Activated CD4-positive, alpha-beta T cell treated with anti-CD3 and anti-CD28 coated beads, Interleukin-2, Interleukin-6, amounts not matched to agents 100 ng/mL and 50 ng/mL, durations not matched to agents 16 hours and 8 hours (primary cell): ENCODE measurements around the gene ACTL7B.
"Not testable (repeated sequence)": the region's sequence is repeated elsewhere in the genome, so short reads cannot be mapped to it uniquely, and the experiment has no call there.

Experiments used
- DNase-seq: peaks from one replicate; pipeline ENCODE4 v3.0.0-alpha.2; 2020

The ACTL7B gene

DNA sequence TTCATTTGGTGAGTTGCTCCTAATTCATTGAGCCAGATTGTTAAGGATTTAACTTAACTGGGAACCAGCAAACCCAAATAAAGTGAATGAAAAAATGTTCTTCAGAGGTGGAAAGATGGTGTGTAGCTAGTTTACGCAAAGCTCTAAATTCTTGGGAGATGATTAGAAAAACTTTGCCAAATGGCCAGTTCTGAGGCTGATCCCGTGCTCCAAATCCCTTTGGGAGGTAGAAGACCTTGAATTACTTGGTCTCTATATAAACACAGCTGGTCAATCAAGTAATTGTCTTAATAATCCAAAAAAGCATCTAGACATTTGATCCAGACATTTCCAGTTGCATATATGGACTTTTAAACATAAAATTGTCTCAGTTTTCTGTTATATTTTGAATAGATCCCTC lies 11.4 kb downstream of the ACTL7B start:
- DNase-seq, result no peak

DNA sequence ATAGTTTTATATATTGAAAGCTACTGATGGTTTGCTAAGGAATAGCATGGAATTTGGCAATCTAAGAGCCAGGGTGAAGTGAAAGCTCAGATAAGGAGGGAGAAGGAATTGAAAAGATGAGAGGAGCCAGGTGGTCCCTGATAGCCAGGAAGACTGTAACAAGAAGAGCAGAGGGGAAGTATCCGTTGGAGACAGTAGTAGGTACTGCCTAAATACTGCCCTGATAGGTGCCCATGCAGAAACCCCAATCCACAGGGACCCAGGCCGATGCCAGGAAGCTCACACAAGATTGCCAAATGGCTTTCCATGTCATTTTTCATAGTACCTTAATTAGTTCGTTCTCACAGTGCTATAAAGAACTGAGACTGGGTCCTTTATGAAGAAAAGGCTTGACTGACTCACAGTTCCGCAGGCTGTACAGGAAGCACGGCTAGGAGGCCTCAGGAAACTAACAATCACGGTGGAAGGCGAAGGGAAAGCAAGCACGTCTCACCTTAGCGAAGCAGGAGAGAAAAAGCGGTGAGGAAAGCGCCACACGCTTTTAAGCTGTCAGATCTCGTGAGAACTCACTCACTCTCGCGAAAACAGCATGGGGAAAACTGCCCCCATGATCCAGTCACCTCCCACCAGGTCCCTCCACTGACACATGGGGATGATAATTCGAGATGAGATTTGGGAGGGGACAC lies 13.0 kb downstream of the ACTL7B start:
- peak; percentile 24 for DNase-seq

DNA sequence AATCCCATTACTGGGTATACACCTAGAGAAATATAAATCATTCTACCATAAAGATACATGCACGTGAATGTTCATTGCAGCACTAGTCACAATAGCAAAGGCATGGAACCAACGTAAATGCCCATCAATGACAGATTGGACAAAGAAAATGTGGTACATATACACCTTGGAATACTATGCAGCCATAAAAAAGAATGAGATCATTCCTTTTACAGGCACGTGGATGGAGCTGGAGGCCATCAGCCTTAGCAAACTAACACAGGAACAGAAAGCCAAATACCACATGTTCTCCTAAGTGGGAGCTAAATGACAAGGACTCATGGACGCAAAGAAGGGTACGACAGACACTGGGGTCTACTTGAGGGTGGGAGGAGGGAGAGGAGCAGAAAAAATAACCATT lies 16.2 kb downstream of the ACTL7B start:
- not testable (repeated sequence) for DNase-seq

DNA sequence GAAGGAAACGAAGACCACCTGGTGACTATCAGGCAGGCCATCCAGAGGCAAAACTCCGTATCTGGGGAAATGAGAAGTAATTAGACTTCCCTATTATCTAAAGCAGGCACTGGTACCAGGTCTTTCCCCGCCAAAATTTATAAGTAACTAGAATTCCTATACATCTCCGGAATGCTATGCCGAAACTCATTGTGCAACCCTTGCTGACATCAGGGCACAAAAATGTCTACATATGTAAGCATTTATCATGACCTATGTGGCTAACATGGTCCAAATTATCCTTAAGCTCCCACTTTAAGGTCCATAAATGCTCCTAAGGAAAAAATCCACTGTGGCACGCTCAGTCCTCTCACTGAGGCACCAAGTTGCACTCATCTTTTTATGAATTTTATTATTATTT lies 17.8 kb downstream of the ACTL7B start:
- DNase-seq, result no peak

DNA sequence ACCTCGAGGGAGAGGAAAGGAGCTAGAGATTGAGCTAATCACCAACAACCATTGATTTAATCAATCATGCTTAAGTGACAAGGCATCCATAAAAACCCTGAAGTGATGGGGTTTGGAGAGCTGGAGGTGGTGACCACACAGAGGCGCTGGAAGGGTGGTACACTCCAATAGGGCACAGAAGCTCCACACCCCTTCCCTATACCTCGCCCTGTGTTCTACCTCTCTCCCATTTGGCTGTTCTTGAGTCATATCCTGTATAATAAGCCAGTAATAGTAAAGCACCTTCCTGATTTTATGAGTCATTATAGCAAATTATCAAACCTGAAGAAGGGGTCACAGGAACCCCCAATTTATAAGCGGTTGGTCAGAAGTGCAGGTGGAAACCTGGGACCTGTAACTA lies 18.3 kb downstream of the ACTL7B start:
- no peak for DNase-seq

DNA sequence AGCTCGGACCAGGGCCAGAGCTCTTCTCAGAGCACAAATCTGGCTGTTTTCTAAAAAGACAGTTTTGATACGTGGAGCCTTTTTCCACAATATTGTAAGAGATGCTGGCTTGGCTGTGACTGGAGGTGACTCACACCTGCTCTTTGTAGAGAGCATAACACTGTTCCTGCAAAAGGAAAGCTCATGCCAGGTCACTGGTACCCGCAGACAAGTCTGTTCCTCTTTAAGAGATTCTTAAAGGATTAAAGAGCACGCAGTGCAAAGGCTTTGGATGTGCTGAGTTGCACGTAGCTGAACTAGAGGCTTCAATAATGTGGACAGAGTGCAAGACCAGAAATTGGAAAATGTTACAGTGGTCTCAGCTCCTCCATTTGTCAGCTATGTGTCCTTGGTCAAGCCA lies 19.0 kb downstream of the ACTL7B start:
- no peak for DNase-seq

DNA sequence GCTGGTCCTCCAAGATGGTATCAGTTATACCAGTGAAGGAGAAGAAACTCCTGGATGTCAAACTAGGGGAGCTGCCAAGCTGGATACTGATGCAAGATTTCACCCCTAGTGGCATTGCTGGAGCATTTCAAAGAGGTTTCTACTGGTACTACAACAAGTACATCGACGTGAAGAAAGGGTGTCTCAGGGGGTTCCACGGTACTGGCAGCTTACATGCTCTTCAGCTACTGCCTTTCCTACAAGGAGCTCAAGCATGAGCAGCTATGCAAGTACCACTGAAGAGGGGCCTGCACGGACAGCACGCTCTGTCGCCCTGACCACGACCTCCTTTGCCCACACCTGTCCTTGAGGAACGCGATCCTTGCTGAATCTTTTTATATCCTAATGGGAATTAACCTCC lies 19.5 kb downstream of the ACTL7B start:
- DNase-seq, result no peak

DNA sequence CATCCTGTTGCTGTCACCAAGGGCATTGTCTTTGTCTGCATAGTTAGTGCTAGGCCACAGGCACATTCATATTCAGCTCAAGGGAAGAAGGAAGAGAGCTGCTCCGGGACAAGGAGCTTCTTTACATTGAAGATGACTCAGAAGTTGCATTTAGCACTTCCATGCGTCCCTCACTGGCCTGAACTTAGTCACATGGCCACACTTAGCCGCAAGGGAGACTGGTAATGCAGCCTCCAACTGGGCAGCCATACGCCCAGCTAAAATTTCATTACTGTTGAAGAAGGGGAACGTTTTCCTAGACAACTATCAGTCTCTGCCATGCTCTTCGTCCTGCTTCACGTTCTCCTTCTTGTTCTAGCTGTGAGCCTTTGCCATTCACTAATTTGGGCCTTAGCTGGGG lies 20.0 kb downstream of the ACTL7B start:
- DNase-seq, result no peak

DNA sequence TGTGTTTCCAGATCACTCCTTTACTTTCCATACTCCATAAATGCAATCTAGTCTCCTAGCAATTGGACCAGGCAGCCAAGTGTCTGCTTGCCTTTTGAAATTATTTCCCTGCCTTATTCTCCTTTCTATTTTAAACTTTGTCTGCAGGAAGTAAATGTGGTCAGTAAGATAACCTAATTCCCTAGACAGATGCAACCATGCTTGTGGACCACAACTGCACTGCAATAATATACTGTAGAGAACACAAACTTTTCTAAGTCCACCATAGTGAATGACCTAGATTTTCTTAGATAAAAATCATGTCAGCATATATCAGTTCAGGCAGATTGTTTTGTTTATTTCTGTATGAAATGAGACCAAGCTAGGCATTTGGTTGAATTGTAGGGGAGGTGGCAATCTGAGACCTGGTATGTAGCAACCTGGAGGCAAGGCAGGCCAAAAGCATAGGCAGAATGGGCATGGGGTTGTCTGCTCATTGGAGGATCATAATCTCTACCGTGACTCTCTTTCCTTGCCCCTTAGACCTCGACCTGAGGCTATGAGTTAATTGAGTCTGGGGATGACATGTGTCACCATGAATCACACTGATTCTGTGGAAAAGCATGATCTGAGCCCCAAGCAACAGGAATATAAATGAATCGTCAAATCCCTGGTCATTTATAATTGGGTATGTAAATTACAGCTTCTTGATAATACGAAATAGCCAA lies 20.7 kb downstream of the ACTL7B start:
- DNase-seq, result no peak

DNA sequence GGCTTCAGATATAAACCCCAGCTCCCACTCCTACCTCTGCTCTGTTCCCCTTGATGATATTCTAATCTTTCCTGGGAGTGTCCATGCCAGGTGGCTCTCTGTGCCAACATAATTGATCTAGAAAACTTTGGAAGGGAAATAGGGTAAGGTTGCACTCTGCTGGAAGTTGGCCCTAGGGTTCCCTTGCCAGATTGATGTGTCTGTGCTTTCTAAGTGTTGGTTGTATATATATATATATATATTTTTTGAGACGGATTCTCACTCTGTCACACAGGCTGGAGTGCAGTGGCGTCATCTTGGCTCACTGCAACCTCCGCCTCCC lies 23.6 kb downstream of the ACTL7B start:
- DNase-seq, result no peak

DNA sequence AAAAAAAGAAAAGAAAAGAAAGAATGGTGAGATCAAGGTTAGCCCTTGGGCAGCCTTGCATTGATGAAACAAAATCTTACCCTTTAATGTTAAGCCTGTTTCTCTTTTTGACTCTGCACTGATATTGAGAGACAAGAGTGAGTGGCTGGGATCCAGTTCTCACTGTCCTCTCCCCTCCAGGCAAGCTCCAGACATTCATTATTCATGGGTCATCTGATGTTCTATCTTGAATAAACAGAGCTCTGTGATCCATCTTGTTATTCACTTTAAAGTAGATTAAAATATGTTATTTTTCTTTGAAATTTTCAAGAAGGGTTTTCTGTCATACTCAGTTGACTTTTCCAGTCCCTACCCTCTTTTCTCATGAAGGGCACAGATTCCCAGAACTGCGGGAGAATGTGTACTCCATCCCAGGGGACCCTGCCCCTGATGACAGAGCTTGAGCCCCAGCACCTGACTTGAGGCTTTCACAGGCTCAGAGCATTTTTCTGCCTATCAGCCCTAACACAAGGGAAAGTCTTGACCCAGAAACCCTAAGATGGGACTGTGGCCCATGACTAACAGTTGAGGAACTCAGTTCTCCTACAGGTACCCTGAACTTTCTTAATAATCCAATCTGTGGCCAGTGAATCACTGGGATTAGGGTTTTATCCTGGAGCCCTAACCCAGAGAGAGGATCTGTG lies 24.1 kb downstream of the ACTL7B start:
- no peak for DNase-seq

DNA sequence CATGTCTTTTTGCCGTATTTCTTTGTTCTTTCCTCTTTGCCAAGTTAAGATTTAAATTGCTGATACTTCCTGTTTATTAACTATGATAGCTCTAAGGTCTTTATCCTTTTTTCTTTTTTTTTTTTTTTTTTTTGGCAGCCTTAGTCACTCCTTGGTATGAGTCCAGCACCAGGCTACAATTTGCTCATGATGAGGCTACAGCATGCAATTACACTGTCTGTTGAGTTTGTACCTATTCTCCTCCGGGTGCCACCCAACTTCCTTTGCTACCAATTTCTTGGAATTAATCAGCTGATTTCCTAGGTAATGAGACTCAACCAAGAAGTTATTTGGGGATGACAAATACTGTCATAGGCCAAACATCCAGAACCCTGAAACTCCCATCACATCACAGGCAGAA lies 25.5 kb downstream of the ACTL7B start:
- DNase-seq, result no peak

DNA sequence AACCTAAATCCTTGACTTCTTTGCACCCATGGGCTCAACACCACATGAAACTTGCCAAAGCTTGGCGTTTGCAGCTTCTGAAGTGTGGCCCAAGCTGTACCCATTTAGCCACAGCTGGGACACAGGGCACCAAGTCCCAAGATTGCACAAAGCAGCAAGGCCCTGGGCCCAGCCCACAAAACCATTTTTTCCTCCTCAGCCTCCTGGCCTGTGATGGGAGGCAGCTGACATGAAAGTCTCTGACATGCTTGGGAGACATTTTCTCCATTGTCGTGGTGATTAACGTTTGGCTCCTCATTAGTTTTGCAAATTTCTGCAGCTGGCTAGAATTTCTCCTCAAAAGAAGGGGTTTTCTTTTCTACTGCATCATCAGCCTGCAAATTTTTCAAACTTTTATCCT lies 32.0 kb downstream of the ACTL7B start:
- no peak for DNase-seq

DNA sequence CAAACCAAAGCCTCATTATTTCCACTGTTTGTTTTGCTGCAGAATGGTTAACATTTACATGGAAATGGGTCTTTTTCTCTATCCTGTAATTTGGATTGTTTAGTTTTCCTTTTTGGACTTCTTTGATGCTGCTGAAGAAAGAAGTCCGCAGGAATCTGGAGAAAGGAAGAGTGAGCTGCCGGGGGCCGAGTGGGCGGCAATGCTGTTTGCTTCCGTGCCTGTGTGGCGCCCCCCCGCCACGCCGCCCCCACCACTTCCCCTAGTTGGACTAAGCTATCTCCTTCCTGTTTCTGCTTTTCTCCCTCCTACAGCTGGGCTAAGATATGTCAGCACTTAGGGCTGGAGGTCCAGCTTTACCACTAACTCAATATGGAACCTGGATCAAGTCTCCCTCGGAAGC lies 39.7 kb downstream of the ACTL7B start:
- DNase-seq, result no peak

DNA sequence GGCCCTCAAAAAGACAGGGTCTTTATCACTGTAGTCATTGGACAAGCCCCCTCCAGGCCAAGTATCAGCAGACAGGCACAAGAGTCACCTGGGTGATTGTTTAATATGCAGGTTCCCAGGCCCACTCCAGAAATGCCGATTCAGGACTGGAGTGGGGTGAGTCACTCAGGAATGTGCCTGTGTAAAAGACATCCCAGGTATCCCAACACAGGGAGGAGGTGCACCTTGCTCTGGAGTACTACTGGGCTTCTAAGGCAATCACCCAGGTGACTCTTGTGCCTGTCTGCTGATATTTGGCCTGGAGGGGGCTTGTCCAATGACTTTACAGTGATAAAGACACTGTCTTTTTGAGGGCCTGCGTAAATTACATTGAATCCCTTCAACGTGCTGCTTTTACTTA lies 40.6 kb downstream of the ACTL7B start:
- no peak for DNase-seq

DNA sequence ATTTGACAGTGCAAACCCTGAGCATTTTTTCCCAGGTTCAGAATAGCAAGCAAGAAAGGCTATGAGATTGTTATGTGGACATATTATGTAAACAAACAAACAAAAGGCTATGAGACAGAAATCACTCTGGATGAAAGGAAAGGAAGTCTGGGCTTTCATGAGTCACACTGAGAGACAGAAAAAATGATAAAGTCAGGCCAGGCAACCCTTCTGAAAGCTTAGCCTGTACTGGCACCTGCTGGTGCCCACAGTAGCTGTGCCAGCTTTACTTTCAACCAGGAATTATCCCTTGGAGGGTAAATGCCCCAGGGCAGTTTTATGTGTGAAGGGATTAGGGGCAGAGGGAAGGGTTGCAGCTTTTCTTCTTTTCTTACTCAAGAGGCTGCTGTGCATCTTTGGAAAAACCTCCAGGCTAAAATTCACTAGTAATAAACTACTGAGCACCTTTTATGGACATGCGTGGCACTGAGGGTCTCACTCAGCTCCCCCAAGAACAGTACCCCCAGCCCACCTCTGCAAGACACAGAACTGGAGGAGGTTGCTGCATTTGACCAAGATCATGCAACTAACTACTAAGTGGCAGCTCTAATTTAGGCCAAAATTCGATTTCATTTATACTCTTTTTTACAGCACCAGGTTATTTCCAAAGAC lies 41.7 kb downstream of the ACTL7B start:
- no peak for DNase-seq

DNA sequence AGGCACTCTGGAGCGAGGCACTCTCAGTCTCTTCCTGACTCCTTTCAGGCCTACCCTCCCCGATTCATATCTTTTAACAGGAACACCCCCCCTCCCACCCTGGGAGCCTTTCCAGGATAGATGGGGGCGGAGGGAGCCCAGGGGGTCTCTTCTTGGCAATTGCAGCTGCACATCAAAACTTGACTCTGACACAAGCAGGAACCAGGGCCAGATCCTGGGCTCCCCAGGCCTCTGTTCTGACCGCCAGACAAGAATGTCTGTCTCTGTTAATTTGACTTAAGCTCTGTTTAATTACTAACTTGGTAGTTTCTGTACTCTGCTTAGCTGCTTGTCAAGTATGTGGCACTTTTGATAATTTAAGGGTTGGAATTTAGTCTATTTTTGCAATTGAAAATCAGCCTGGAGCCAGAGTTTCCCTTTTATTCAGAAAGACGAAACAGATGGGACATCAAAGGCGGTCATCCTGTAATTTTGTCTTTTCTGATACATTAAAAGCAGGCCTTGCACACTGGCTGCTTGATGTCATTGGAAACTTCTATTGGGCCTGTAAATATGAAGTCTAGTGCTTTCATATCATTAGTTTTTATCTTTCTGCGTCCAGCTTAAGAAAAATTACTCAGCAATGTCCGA lies 43.3 kb downstream of the ACTL7B start:
- no peak for DNase-seq

DNA sequence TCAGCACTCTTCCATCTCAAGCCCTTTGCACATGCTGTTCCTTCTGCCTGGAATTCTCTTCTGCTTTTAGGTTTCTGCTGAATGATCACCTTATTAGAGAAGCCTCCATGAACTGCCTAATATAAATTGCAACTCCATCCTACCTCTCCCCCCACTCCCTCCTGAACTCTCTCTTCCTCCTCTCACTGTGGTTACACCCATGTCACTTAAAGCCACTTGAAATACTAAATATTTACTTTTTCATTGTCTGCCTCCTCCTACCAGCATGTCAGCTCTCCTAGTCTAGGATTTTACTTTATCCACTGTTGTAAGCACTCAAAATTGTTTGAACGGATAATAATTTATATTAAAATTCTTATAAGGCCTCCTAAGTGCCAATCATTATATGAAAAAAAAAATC lies 43.8 kb downstream of the ACTL7B start:
- no peak for DNase-seq

DNA sequence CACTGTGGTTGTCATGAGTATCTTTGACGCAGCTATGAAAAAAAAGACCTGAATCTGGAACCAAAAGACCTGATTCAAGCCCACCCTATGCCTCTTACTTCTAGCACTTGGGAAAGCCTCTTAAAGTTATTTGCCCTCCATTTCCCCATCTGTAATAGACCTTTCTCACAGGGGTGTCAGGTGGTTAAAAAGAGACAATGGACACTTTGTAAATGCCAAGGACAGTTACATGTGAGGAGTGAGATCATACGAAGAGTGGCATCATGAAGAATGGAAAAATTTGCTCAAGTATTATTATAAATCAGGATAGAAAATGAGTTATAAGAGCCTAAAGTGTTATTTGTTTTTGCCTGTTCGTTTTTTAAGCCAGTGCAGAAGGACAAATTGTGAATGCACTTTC lies 46.5 kb downstream of the ACTL7B start:
- no peak for DNase-seq
